Measurements from ENCODE around the gene XRN1.

- TF ChIP-seq EZH2 (IDR thresholded peaks at IDR 0.05; ENCODE audit: low read depth, low read length, severe bottlenecking) = no peak
- no peak for TF ChIP-seq CTCF (IDR thresholded peaks at IDR 0.05; ENCODE audit: control extremely low read depth in 1 of 3, insufficient read depth in 1 of 3, low read depth in 1 of 3, low read length in 3 of 3)
- no peak for TF ChIP-seq SP1 (IDR thresholded peaks at IDR 0.05; ENCODE audit: low read depth, low read length)
- TF ChIP-seq POLR2AphosphoS5 (IDR thresholded peaks at IDR 0.05; ENCODE audit: low read depth, low read length) = no peak
- TF ChIP-seq POLR2A (IDR thresholded peaks at IDR 0.05; ENCODE audit: control extremely low read depth in 1 of 2, low read depth in 2 of 2, low read length in 2 of 2) = no peak
Observed at GRCh38 chr3:142337994-142338393, 109.8 kb downstream of the XRN1 start.
